ENCODE data around the gene CPLX1.

DNA sequence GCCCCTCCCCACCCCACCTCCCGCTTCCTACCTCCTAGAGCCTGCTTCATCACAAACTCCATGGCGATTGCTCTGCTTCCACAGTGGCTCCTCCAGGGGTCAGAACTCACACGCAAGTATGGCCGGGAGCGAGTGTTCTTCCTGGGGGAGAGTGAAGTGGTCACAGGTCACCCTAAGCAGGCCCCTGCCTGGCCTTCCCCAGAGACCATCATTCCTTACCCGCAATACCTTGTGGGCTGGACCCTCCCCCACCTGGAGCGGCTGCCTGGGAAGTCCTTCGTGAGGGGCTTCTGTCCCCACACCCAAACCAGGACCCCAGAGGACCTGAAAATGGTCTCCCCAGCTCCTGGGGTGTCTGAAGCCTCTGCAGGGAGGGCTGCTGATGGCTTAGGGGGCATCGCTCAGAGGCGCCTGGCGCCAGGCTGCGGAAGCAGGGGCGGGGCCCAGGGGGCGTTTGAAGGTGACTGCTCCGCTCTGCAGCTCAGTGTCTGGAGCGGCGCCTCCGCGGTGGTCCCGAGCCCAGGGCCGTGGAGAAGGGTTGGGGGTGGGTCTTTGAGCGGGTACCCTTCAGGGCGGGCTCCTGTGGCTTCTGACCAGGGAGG lies 1.4 kb downstream of the CPLX1 start:
- no peak for TF ChIP-seq CTCF (conservative IDR thresholded peaks at IDR 0.05; ENCODE audit: low read length)
- TF ChIP-seq EZH2phosphoT487 (IDR thresholded peaks at IDR 0.05; ENCODE audit: borderline replicate concordance, low read depth, low read length) = no peak
